H7 (cell line): ENCODE measurements around the gene ZDHHC15. TPM values are rescaled to one million over a fixed set of nuclear protein-coding genes. Genes with fewer than 3 reads are reported as not detected.
A peak's percentile ranks its signal among the peaks of the same experiment; 100 is the strongest.
"Not testable (repeated sequence)": the region's sequence is repeated elsewhere in the genome, so short reads cannot be mapped to it uniquely, and the experiment has no call there.

Source experiments
- DNase-seq: peaks from one replicate; pipeline ENCODE4 v3.0.0; 2012
- H3K27me3 ChIP-seq: 2 replicates; pipeline ENCODE4 v1.6.0; 2011; ENCODE audit warnings: mild to moderate bottlenecking, low read length; ENCODE audit not compliant: control insufficient read depth, insufficient read depth
- H3K36me3 ChIP-seq: replicated peaks from 2 replicates; pipeline ENCODE4 v1.5.1; 2011; ENCODE audit warnings: low read length; ENCODE audit not compliant: control insufficient read depth, insufficient read depth
- H3K4me3 ChIP-seq: 2 replicates; pipeline ENCODE4 v1.5.1; 2011; ENCODE audit warnings: low read depth, mild to moderate bottlenecking, control low read depth, low read length, moderate library complexity; ENCODE audit not compliant: insufficient read depth
- total RNA-seq: library from RNA; depleted of rRNA; stranded (reverse); fragments of >200 nt; shearing (Covaris generic); gene quantifications from 2 replicates; pipeline ENCODE4 v1.2.3, GENCODE V29; 2014; rRNA removed

The ZDHHC15 gene
- 1.5 and 2.2 TPM in 2 replicates for total RNA-seq

GRCh38 chrX:75522565-75523431 is at the start of gene ZDHHC15:
TSS of gene ZDHHC15 (minus strand) at chrX:75523037. CDS start at chrX:75523024, 13 bp downstream.
- peak; percentile 58 for DNase-seq
- Histone ChIP-seq H3K36me3 (no peaks in the 10 kb centered on the region), H3K4me3 (peak within 1 kb of the TSS; percentile 73), H3K27me3 (no peaks in the 10 kb centered on the region)

GRCh38 chrX:75560544-75560943 is 37.7 kb upstream of the ZDHHC15 start:
- H3K4me3 ChIP-seq, DNase-seq, H3K27me3 ChIP-seq, H3K36me3 ChIP-seq: not testable (repeated sequence)

- Histone ChIP-seq H3K27me3 (no peaks in the 10 kb centered on the region), H3K4me3 (no peak overlapping the region), H3K36me3 (no peaks in the 10 kb centered on the region)
- DNase-seq = no peak
Measured at GRCh38 chrX:75547783-75548182, 24.9 kb upstream of the ZDHHC15 start.

- Histone ChIP-seq H3K36me3 (no peaks in the 10 kb centered on the region), H3K27me3 (no peaks in the 10 kb centered on the region), H3K4me3 (no peak overlapping the region)
- DNase-seq = no peak
Measured at GRCh38 chrX:75546724-75547511, 24.1 kb upstream of the ZDHHC15 start.

- H3K4me3 ChIP-seq = no peak overlapping the region
- no peaks in the 10 kb centered on the region for H3K27me3 ChIP-seq
- no peaks in the 10 kb centered on the region for H3K36me3 ChIP-seq
- DNase-seq = no peak
Measured at GRCh38 chrX:75544786-75545185, 21.9 kb upstream of the ZDHHC15 start.

- DNase-seq = no peak
- no peaks in the 10 kb centered on the region for H3K27me3 ChIP-seq
- no peak overlapping the region for H3K4me3 ChIP-seq
- H3K36me3 ChIP-seq = no peaks in the 10 kb centered on the region
Measured at GRCh38 chrX:75483933-75484332, 38.9 kb downstream of the ZDHHC15 start.

GRCh38 chrX:75461780-75462179 is 61.1 kb downstream of the ZDHHC15 start:
- H3K4me3 ChIP-seq, H3K27me3 ChIP-seq, DNase-seq, H3K36me3 ChIP-seq: not testable (repeated sequence)

GRCh38 chrX:75421688-75422230 is 101.1 kb downstream of the ZDHHC15 start:
- Histone ChIP-seq H3K27me3 (no peaks in the 10 kb centered on the region), H3K36me3 (no peaks in the 10 kb centered on the region), H3K4me3 (no peak overlapping the region)
- no peak for DNase-seq

- H3K36me3 ChIP-seq, DNase-seq, H3K4me3 ChIP-seq, H3K27me3 ChIP-seq: not testable (repeated sequence)
Measured at GRCh38 chrX:75407153-75407552, 115.7 kb downstream of the ZDHHC15 start.

GRCh38 chrX:75390470-75390869 is 132.4 kb downstream of the ZDHHC15 start:
- Histone ChIP-seq H3K27me3 (no peaks in the 10 kb centered on the region), H3K4me3 (no peak overlapping the region), H3K36me3 (no peaks in the 10 kb centered on the region)
- no peak for DNase-seq

GRCh38 chrX:75369721-75370120 is 153.1 kb downstream of the ZDHHC15 start:
- H3K4me3 ChIP-seq = no peak overlapping the region
- H3K27me3 ChIP-seq = no peaks in the 10 kb centered on the region
- DNase-seq = no peak
- no peaks in the 10 kb centered on the region for H3K36me3 ChIP-seq

GRCh38 chrX:75366861-75367260 is 156.0 kb downstream of the ZDHHC15 start:
- Histone ChIP-seq H3K4me3 (no peak overlapping the region), H3K36me3 (no peaks in the 10 kb centered on the region), H3K27me3 (no peaks in the 10 kb centered on the region)
- DNase-seq = no peak

- no peak overlapping the region for H3K4me3 ChIP-seq
- no peak for DNase-seq
- H3K36me3 ChIP-seq = no peaks in the 10 kb centered on the region
- H3K27me3 ChIP-seq = no peaks in the 10 kb centered on the region
Measured at GRCh38 chrX:75365243-75365975, 157.4 kb downstream of the ZDHHC15 start.

- Histone ChIP-seq H3K27me3 (no peaks in the 10 kb centered on the region), H3K4me3 (no peak overlapping the region), H3K36me3 (no peaks in the 10 kb centered on the region)
- no peak for DNase-seq
Measured at GRCh38 chrX:75361788-75362187, 161.0 kb downstream of the ZDHHC15 start.
